Right lung (tissue), 5 donors: ENCODE measurements around the gene URAD. TPM values are rescaled to one million over a fixed set of nuclear protein-coding genes. Genes with fewer than 3 reads are reported as not detected.
A peak's percentile ranks its signal among the peaks of the same experiment; 100 is the strongest.
"Not testable (repeated sequence)": the region's sequence is repeated elsewhere in the genome, so short reads cannot be mapped to it uniquely, and the experiment has no call there.

Experiments
- DNase-seq, 2 donors: peaks; one replicate each; pipeline ENCODE4 v3.0.0-alpha.2; 2013
- polyA plus RNA-seq, 5 donors: library from polyadenylated mRNA; unstranded; fragments of 120-200 nt; gene quantifications; one replicate each; pipeline versions ENCODE4 v1.2.1 to v1.2.3, GENCODE V29; 2013; ENCODE audit warnings: inconsistent platforms in 1 of 5, low replicate concordance in 1 of 5; ENCODE audit not compliant: insufficient read length in 5 of 5, insufficient read depth in 1 of 5

URAD gene
- polyA plus RNA-seq, 5 donors, result not detected

- DNase-seq, result no peak
Measured at GRCh38 chr13:27970382-27971235, 17.9 kb downstream of the URAD start.

- no peak for DNase-seq
Measured at GRCh38 chr13:27969866-27970229, 18.6 kb downstream of the URAD start.

GRCh38 chr13:27969082-27969865, 19.2 kb downstream of the URAD start, which contains the start of gene CDX2:
Gene CDX2, minus strand, starts transcription at chr13:27969315. Its CDS starts 309 bp downstream, at chr13:27969006.
- DNase-seq, result no peak

- no peak for DNase-seq
Measured at GRCh38 chr13:27968316-27969081, 20.0 kb downstream of the URAD start.

DNA sequence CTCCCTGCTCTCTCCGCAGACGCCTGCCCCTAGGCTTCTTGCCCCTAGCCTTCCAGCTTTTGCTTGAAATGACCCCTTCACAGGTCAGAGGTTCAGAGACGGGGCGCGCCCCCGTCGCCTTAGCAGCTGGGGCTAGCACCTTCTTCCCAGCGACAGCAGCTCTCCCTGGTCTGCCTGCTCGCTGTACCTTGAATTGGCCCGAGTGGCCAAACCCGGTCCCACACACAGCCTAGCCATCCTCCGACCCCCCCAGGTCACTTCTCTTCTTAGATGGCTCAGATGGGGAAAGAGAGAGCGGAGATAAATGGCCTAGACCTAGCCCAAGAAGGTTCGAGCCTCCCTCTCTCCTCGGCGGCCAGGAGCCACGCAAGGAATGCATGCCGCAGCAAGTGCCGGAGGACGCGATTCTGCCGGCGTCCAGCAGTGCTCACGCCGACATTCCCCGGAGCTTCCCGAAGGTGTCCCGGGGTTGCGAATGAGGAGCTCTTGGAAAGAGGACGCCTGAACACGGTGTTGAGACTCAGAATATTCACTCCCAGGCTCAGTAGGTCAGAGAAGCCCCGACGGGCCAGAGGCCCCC, 20.7 kb downstream of the URAD start:
- DNase-seq, result no peak

- no peak for DNase-seq
Measured at GRCh38 chr13:27967203-27967735, 21.2 kb downstream of the URAD start.

- DNase-seq, result no peak
Measured at GRCh38 chr13:27966641-27967202, 21.8 kb downstream of the URAD start.

DNA sequence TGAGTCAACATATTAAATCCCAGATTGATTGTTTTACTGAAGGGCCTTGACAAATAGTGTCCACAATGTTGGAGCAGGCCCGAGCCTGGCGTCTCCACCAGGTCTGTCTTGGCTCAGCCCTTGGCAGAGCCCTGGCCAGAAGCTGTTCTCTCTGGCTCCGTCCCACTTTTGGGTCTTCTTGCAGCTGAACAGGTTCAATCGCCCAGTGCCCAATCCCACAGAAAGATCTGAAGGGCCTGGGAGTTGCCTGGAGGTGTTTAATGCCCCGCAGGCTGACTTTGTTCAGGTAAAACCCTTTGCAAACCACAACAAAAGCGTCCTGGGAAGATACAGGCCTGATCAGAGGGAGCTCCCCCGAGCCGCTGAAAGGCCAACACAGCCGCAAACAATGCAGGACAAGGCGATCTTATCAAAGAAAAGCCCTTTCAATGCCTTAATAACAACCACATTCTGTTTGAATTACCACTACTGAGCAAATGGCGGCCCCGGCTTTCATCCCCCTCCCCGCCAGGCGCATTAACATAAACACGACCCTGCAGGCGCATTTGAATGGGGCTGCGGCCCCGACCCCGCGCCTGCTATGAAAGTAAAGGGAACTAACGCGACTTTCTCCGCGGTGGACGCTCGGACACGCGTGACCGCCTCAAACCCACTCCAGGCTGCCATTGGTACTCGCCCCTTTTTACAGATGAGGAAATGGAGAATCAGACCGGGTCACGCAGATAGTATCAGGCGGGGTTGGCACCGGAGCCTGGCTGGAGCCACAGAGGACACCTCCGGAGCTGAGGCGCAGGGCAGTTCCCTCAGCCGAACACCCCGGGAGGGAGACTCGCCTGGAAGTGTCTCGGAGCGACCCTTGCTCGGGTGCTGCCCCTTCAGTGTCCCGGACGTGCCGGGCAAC, 22.5 kb downstream of the URAD start:
- DNase-seq, result no peak

GRCh38 chr13:27965343-27965739, 23.2 kb downstream of the URAD start:
- DNase-seq, result no peak

GRCh38 chr13:27964741-27965323, 23.7 kb downstream of the URAD start:
- DNase-seq, result no peak

DNA sequence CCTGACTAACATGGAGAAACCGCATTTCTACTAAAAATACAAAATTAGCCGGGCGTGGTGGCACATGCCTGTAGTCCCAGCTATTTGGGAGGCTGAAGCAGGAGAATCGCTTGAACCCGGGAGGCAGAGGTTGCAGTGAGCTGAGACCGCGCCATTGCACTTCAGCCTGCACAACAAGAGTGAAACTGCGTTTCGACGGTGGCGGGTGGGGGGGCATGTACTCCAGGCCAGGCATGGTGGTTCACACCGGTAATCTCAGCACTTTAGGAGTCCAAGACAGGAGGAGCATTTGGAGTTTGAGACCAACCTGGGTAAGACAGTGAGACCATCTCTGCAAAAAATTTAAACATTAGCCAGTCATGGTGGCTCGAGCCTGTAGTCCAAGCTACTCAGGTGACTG, 24.3 kb downstream of the URAD start:
- DNase-seq, result not testable (repeated sequence)

- no peak for DNase-seq
Measured at GRCh38 chr13:27963491-27963890, 25.0 kb downstream of the URAD start.

DNA sequence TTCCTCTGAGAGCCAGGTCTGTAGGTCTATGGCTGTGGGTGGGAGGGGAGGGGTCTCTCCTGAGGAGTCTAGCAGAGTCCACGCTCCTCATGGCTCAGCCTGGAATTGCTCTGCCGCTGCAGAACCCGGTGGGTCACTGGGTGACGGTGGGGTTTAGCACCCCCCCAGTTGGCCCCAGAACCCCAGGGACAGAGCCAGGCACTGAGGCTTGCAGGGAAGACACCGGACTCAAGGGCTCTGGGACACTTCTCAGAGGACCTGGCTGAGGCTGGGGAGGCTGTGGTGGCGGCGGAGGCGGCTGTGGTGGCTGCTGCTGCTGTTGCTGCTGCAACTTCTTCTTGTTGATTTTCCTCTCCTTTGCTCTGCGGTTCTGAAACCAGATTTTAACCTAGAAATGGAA, 25.5 kb downstream of the URAD start:
- DNase-seq, result no peak

DNA sequence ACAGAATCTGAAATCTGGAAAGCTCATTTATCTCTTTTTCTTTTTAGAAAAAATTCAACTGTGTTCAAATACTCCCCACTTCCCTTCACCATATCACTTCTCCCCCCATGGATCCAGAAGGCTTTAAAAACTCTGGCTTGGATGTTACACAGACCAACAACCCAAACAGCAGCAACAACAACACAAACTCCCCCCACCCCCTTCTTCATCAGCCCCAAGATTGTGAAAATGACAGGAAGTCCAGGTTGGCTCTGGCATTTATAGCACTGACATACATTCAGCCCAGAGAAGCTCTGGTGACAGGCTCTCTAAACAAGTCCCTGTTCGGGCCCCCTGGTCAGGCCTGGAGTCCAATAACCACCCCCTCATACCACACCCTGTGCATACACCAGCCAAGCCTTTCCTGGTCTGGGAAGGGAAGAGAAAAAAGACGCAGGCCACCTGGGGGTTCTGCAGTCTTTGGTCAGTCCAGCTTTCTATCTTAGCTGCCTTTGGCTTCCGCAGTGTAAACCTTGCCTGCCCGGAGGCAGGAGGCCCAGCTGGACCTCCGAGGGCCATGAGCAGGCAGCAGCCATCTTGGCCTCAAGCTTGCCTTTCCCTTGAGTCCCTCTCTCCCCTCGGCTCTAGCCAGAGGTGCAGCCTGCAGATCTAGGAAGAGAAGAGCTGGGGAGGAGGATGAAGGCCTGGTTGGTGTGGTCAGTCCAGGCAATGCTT, 26.2 kb downstream of the URAD start:
- no peak for DNase-seq

DNA sequence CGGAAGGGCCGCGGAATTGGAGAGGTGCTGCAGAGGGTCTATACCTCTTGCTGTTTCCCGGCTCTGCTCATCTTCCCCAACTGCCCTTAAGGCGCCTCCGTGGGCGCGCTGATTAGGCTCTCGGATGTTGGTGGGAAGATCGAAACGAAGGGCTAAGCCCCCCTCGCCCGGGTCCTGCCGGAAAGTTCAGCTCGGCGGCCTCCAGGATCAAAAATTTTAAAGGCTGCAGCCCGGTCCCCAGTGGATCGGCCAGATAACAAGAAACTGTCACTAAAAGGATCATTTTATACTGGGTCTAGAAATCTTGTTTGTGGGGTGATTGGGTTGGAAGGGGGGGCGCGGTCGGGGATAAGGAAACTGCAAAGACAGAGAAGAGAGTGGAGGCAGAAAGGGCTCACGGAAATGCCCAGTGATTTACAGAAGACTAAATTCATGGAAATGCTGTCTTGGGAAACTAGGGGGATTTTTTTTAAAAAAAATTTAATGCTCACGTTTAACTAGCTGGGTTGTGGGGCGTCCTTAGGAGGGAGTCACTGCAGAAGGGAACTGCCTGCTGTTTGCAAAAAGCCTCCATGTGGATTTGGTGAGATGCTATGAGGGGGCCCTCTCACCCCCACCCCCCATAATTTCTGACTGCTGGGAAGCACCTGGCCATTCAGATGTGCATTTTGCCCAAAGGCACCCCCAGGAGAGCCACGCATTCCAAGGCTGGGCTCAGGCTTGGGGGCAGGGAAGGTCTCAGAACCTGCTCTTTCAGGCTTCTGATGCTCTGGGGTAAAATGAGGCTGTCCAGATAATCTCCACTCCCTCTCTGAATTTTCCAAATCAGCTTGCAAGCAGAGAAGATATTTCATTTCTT, 27.0 kb downstream of the URAD start:
- DNase-seq, result no peak

DNA sequence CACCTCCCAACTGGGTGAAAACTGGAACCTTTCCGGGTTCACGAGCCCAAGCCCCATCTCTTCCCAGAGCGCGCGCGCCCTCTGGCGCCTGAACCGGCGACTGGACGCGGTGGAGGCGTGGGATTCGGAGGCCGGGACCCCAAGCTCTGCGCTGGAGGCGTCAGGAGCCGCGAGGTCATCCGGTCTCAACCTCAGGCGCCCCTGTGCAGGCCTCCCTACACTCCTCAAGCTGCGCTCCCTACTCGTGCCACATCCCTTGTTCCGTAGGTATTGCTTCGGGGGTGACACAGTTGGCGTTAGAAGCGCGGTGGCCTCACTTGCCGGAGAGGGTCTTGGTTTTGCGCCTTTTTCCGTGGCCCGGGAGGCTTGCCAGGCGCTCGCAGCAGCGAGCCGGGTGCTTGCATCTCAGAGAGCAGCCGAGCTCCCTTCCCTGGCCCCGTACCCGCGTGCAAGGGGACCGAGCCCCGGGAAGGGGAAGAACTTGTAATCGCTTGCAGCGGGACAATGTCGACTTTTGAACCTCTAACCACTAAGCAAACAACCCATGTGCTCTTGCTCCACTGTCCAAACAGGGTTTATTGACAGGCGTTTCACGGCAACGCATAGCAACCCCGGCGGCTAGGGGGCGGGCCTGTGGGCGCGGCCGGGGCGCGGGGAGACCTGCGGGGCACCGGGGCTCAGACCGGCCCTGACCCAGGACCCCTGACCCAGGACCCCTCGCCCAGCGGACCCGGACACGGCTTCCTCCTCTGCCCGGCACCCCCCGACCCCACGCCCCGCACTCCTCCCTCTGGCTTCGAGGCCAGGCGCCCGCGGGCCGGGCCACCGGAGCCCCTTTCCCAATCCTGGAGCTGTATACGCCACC, 27.9 kb downstream of the URAD start:
- DNase-seq, result peak; percentile 47 to 54

DNA sequence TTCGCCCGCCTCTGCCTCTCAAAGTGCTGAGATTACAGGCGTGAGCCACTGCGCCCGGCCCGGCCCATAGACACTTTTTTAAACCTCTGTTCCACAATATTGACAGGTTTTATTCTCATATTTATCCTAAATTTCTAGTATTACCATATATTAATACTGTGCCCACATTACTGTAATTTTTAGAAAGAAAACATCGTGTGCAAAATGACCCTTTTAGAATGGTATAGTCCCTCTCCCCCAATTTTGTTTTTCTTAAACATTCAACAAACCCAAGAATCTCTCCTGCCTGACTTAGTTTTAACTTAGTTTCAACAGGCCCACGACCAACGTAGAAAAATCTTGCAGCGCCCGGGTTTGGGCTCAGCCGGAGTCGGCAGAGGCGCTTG, 28.5 kb downstream of the URAD start:
- no peak for DNase-seq
